GM21381 (cell line): ENCODE results near the gene LRP5.
"Not testable (repeated sequence)": the region's sequence is repeated elsewhere in the genome, so short reads cannot be mapped to it uniquely, and the experiment has no call there.

Experiments used
- ATAC-seq: cut with Tn5 transposase; IDR thresholded peaks from one replicate; pipeline ENCODE4 v1.9.1; 2021; ENCODE audit warnings: mild to moderate bottlenecking, moderate library complexity; ENCODE audit not compliant: unreplicated experiment

LRP5 gene

DNA sequence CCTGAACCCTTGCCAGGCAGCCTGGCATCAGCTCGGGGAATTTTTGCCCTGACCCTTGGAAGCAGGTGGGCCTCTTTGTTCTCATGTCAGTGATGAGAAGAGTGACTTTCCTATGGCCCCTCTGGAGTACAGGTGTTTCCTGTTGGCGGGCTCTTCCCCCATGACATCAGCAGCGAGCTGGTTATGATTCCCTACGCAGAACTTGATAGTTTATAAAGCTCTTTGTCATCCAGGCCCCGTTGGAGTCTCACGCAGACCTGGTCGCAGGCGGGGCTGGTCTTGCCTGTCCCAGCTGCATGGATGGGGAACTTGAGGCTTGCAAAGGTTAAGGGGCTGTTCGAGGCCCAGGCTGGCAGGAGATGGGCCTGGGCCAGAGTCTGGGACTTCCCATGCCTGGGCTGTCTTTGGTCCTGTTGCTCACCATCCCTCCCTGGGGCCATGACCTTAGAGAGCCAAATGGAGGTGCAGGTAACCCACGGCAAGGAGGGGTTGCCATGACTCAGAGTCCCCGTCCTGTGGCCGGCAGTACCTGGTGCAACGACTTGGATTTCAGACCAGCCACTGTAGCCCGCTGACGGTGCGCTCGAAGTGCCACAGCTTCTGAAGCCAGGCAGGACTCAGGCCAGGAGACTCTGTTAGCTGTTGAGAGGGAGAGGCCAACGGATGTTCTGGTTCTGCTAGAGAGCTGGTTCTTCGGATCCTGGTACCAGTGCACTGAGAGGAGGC is 102.3 kb downstream of the LRP5 start:
- ATAC-seq: no peak

DNA sequence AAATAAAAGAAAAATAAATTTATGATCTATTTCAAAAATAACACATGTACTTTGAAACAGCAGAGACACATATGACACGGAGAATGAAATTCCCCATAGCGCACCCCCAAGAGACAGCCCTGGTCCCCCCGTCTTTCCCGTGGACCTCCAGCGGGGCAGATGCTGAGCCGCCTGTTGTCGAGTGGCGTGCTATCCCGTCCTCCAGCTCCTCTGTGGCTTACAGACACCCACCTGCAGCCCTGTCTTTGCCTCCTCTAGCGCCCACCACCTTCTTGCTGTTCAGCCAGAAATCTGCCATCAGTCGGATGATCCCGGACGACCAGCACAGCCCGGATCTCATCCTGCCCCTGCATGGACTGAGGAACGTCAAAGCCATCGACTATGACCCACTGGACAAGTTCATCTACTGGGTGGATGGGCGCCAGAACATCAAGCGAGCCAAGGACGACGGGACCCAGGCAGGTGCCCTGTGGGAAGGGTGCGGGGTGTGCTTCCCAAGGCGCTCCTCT is 103.7 kb downstream of the LRP5 start:
- no peak for ATAC-seq

DNA sequence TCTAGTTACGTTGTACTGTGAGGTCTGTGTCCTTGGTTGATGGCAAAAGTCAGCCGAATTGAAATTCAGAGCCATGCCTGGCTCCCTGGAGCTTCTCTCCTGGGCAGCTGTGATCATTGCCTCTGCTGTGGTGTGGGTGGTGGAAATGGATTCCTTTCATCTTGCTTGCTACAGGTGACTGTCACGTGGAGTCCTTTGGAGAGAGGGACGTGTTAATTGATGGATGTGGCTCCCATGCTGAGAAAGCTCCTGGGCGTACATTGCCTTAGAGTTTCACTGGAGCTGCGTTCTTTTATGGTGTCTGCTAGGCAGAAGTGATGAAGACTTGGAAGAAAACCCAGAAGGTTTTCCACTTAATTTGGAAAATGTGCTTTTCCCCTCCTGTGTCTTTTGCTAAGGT is 106.3 kb downstream of the LRP5 start:
- ATAC-seq: no peak

DNA sequence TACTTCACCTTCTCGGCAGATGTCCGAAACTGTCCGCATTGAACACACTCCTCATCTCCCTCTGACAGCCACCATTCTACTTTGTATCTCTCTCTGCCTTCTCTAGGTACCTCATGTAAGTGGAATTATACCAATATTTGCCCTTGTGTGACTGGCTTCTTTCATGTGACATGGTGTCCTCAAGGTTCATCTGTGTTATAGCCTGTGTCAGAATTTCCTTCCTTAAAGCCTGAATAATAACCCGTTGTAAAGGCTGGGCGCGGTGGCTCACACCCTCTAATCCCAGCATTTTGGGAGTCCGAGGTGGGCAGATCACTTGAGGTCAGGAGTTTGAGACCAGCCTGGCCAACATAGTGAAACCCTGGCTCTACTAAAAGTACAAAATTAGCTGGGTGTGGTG is 107.8 kb downstream of the LRP5 start:
- ATAC-seq: no peak

- ATAC-seq: no peak
These were observed 111.1 kb downstream of the LRP5 start for GRCh38 chr11:68423481-68423880.

GRCh38 chr11:68424101-68424632 is 111.8 kb downstream of the LRP5 start:
- no peak for ATAC-seq

GRCh38 chr11:68424981-68425865 is 112.8 kb downstream of the LRP5 start:
- no peak for ATAC-seq

DNA sequence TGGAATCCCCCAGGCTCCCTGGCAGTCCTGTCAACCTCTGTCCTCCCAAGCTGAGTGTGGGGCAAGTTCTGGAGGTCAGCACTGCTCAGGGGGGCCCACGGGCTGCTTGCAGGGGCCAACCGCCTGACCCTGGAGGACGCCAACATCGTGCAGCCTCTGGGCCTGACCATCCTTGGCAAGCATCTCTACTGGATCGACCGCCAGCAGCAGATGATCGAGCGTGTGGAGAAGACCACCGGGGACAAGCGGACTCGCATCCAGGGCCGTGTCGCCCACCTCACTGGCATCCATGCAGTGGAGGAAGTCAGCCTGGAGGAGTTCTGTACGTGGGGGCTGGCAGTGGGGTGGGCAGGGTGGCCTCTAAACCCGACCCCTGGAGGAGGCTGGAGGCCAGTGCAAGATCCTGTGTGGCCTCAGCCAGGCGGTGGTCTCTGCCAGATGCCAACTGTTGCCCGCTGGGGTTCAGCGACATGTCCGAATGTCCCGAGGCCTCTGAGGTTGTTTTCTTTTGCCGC is 113.5 kb downstream of the LRP5 start:
- no peak for ATAC-seq

DNA sequence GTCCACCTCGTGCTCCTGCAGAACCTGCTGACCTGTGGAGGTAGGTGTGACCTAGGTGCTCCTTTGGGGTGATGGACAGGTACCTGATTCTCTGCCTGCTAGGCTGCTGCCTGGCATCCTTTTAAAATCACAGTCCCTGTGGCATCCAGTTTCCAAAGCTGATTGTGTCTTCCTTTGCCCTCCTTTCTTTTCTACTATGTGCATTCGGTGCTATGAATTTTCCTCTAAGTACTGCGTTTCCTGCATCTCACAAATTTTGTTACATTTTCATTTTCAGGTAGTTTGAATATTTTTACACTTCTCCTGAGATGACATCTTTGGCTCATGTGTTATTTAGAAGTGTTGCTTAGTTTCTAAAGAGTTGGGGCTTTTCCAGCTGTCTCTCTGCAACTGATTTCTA is 117.3 kb downstream of the LRP5 start:
- ATAC-seq: no peak

- ATAC-seq: no peak
These were observed 118.0 kb downstream of the LRP5 start for GRCh38 chr11:68430384-68430783.

DNA sequence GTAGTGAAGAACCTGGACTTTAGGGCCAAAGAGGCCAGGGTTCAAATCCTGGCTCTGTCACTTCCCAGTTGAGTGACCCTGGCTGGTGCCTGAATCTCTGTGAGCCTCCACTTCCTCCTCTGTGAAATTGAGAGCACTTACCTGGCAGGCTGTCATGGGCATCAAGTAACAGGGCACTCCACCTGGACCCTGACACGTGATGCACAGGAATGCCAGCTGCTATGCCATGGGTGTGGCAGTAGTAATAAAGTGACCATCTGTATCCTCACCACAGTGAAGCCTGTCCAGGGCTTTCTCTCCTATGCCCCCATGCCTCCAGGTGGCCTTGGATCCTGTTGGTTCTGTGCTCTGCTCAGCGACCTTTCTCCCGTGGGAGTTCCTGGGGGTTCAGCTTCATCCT is 118.4 kb downstream of the LRP5 start:
- ATAC-seq: no peak

- no peak for ATAC-seq
These were observed 119.7 kb downstream of the LRP5 start for GRCh38 chr11:68431984-68432645.

DNA sequence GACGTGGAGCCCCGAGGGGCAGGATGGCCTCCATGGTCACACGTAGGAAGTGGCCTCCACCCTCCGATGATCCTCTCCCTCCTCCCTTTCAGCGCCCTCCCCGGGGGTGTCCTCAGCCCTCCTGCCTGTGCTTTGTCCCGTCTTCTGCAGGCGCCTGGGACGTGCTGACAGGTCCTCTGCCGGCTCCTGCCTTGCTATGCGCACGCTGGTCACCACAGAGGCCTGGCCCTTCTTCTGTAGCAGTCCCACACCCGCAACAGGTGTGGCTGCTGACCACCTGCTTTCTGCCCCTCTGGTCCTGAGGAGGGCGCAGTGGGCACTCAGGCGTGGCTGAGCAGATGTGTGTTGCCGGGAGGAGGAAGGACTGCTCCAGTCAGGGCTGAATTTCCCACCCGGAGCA is 120.5 kb downstream of the LRP5 start:
- ATAC-seq: no peak

GRCh38 chr11:68433541-68433940 is 121.2 kb downstream of the LRP5 start:
- ATAC-seq: no peak

DNA sequence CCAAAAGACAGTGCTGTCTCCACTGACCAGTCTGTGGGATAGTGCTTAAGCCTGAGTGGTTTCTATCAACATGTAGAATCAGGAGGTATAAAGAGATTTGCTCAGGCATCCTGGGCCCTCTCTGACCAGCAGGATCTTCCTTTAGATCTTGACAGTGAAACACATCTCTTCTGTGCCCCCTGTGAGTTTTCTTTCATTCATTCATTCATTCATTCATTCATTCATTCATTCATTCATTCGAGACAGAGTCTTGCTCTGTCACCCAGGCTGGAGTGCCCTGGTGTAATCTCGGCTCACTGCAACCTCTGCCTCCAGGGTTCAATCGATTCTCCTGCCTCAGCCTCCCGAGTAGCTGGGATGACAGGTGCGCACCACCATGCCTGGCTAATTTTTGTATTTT is 121.8 kb downstream of the LRP5 start:
- not testable (repeated sequence) for ATAC-seq

GRCh38 chr11:68436162-68436888 is 123.9 kb downstream of the LRP5 start:
- ATAC-seq: no peak

DNA sequence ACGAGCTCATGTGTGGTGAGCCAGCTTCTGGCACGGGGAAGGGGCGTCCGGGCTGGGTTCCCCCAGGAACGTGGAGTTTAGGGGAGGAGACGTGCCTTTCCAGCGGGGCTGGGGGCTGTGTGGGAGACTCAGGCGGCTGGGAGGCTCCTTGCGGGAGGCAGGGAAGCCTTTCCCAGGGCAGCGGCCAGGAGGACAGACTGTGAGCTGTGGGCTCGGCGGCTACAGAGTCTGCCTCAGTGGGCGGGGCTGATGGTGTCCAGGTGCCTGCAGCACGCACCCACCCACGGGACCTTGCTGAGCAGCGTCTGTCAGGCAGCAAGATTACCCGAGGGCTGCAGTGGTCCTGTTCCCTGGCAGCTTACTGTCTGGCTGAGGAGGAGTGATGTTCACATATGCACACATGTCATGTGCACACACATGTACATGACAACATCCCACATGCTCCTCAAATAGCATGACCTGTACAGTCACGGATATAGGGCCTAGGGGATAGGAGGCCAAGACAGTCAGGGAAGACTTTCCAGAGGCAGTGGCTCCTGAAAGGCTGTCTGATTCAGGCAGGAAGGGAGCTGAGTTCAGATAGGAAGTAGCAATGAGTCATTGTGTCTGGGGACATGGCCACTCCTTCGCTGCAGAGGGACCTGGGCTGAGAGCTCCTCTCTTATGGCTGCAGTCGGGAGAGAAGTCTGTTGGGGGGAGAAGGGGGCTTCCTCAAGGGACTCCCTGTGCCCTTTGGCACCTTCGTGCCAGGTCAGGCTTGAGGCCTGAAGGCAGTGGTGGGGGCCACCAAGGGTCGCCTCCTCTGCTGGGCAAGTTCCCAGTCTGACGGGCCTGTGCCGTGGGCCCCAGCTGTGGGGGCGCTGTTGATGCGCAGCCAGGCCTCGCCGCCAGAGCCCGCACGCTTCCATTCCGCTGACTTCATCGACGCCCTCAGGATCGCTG is 124.9 kb downstream of the LRP5 start:
- no peak for ATAC-seq

DNA sequence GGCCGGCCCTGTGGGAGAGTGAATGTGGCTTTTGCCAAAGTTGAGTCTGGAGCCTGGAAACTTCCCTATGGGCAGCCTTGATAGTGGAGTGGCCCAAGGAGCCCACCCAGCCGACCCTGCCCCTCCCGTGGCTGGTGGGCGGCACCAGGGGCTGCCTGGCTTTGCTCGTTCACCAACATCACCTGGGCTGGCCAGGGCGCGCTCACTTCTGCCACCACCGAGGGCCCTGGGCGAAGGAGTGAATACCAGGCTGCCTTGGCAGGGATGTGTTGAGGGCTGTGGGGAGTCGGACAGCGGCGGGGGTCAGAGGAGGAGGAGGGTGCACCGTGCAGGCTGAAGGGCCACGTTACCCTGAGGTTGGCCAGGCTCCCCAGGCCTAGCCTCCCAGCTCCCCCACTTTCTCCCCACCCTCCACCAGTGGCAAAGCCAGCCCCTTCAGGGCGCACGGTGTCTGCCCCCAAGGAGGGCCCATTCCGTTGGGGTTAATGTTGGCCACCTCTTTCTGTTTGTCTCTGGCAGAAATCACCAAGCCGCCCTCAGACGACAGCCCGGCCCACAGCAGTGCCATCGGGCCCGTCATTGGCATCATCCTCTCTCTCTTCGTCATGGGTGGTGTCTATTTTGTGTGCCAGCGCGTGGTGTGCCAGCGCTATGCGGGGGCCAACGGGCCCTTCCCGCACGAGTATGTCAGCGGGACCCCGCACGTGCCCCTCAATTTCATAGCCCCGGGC is 125.7 kb downstream of the LRP5 start:
- no peak for ATAC-seq
